BJ (cell line): ENCODE results near the gene TEX36. TPM values are rescaled to one million over a fixed set of nuclear protein-coding genes. Genes with fewer than 3 reads are reported as not detected.
"Not testable (repeated sequence)": the region's sequence is repeated elsewhere in the genome, so short reads cannot be mapped to it uniquely, and the experiment has no call there.

Experiments
- CTCF ChIA-PET: fragments of 350-600 bp; formaldehyde crosslinking; extraction: SDS; loops from one replicate; lab custom pipeline; 2021; ENCODE audit warnings: antibody characterized with exemption, inconsistent platforms; lab: Yijun Ruan, JAX
- POLR2A ChIA-PET: fragments of 300-600 bp; sonication (Branson Sonifier 250); formaldehyde crosslinking; extraction: SDS; loops from one replicate; lab custom pipeline; 2021; ENCODE audit warnings: antibody characterized with exemption; lab: Charles Lee
- DNase-seq: peaks from one replicate; pipeline ENCODE4 v3.0.0-alpha.2; 2011; ENCODE audit warnings: low read depth
- H3K27me3 ChIP-seq: 2 replicates; pipeline ENCODE4 v1.6.0; 2011; ENCODE audit warnings: low read length; ENCODE audit not compliant: control insufficient read depth, insufficient read depth
- H3K36me3 ChIP-seq: 2 replicates; pipeline ENCODE4 v1.5.1; 2011; ENCODE audit warnings: low read length; ENCODE audit not compliant: control insufficient read depth, insufficient read depth
- H3K4me3 ChIP-seq: 2 replicates; pipeline ENCODE4 v1.5.1; 2011; ENCODE audit warnings: low read depth, mild to moderate bottlenecking, control low read depth, low read length
- CTCF ChIP-seq: IDR thresholded peaks from 2 replicates; pipeline ENCODE4 v1.5.1; 2011; ENCODE audit warnings: low read depth, mild to moderate bottlenecking, control low read depth, inconsistent platforms, low read length, moderate library complexity; ENCODE audit not compliant: insufficient read depth
- polyA plus RNA-seq: library from polyadenylated mRNA; depleted of rRNA; stranded (reverse); fragments of >200 nt; gene quantifications from 2 replicates; pipeline ENCODE4 v1.2.3, GENCODE V29; 2011

Gene TEX36
- polyA plus RNA-seq, 1 experiment: not detected

GRCh38 chr10:125698481-125698998 lies 15.6 kb upstream of the TEX36 start:
- DNase-seq: no peak
- POLR2A ChIA-PET: no interaction called here

GRCh38 chr10:125696884-125697283 lies 13.9 kb upstream of the TEX36 start:
- CTCF ChIA-PET: interaction anchor here (1.2 kb wide), 1 partner anchor 15 kb away, joined by 3 read pairs; no protein-coding TSS in a partner anchor
- H3K36me3 ChIP-seq, H3K4me3 ChIP-seq, POLR2A ChIA-PET, H3K27me3 ChIP-seq, DNase-seq: not testable (repeated sequence)

More at GRCh38 chr10:125698481-125698998, 15.6 kb upstream of the TEX36 start:
- CTCF ChIA-PET: interaction anchor here (0.6 kb wide), 1 partner anchor 181 kb away, joined by 3 read pairs; no protein-coding TSS in a partner anchor
- Histone ChIP-seq H3K36me3 (no peaks in the 10 kb centered on the region), H3K4me3 (no peak overlapping the region), H3K27me3 (peaks cover 2% of the 10 kb centered on the region; the same call in 1 of the 2 replicates)
- TF ChIP-seq CTCF: peak; percentile 14; the same call in 1 of the 2 replicates

GRCh38 chr10:125694883-125695282 lies 11.9 kb upstream of the TEX36 start:
- ChIA-PET POLR2A (interaction anchor here (0.6 kb wide), 1 partner anchor 571 kb away, joined by 4 read pairs; no protein-coding TSS in a partner anchor), CTCF (interaction anchor here (0.8 to 1.4 kb wide), 3 partner anchors 311 to 702 kb away, joined by 3 to 4 read pairs (median 3); no protein-coding TSS in a partner anchor)
- peak; percentile 90 for DNase-seq

GRCh38 chr10:125693524-125693847 lies 10.5 kb upstream of the TEX36 start:
- H3K27me3 ChIP-seq: no peaks in the 10 kb centered on the region; the same call in 1 of the 2 replicates
- ChIA-PET POLR2A (interaction anchor here (0.6 kb wide), 1 partner anchor 726 kb away, joined by 12 read pairs; no protein-coding TSS in a partner anchor), CTCF (no interaction called here)
- no peak for TF ChIP-seq CTCF
- H3K4me3 ChIP-seq: no peak overlapping the region
- H3K36me3 ChIP-seq: no peaks in the 10 kb centered on the region
- DNase-seq: no peak

More at GRCh38 chr10:125694883-125695282, 11.9 kb upstream of the TEX36 start:
- Histone ChIP-seq H3K27me3 (peaks cover 2% of the 10 kb centered on the region; the same call in 1 of the 2 replicates), H3K36me3 (no peaks in the 10 kb centered on the region), H3K4me3 (no peak overlapping the region)
- TF ChIP-seq CTCF: no peak

- Histone ChIP-seq H3K4me3 (no peak overlapping the region), H3K27me3 (no peaks in the 10 kb centered on the region), H3K36me3 (no peaks in the 10 kb centered on the region)
- ChIA-PET POLR2A (interaction anchor here (0.6 to 0.8 kb wide), 3 partner anchors 389 to 1132 kb away, joined by 6 to 12 read pairs (median 9); no protein-coding TSS in a partner anchor), CTCF (no interaction called here)
- peak; percentile 68 for DNase-seq
- TF ChIP-seq CTCF: no peak
Observed at GRCh38 chr10:125692601-125693523, 9.9 kb upstream of the TEX36 start.
